Measurements from ENCODE around the gene KCNN4. TPM values are rescaled to one million over a fixed set of nuclear protein-coding genes. Genes with fewer than 3 reads are reported as not detected.

The KCNN4 gene
- total and polyA plus RNA-seq, 11 donors = 0.15 to 3.7 (median 0.63) TPM

- TF ChIP-seq POLR2A (IDR thresholded peaks at IDR 0.05) = no peak
- TF ChIP-seq CTCF (IDR thresholded peaks at IDR 0.05) = no peak
- Histone ChIP-seq H3K9me3 (no peaks in the 10 kb centered on the region), H3K27me3 (peaks cover 0 to 22% (median 0%) of the 10 kb centered on the region in 9 donors), H3K27ac (no peak overlapping the region), H3K4me3 (no peak overlapping the region), H3K36me3 (no peaks in the 10 kb centered on the region), H3K4me1 (peaks cover 0 to 53% (median 4%) of the 10 kb centered on the region in 12 donors)
- WGBS, 4 donors = 87 to 92% (median 89%) methylated on average over 14 of the region's 14 CpGs
- no peak for DNase-seq
- intact Hi-C loops (cut with DNase I) = loop anchor here in 6 of 10 donors (5.0 to 10.0 kb wide), 5 partner anchors 34 to 337 kb away; partner anchors contain the start of genes PLAUR (in 1 of the 6) and ZNF575 (in 1 of the 6)
- no peak for ATAC-seq
These were observed 997 bp upstream of the KCNN4 start for GRCh38 chr19:43781630-43782310.

- H3K4me1 ChIP-seq = peaks cover 0 to 60% (median 4%) of the 10 kb centered on the region in 12 donors
- DNase-seq (no peak), ATAC-seq (no peak)
- H3K9me3 ChIP-seq = no peaks in the 10 kb centered on the region
- intact Hi-C loops (cut with DNase I) = loop anchor here in 6 of 10 donors (5.0 to 10.0 kb wide), 5 partner anchors 33 to 335 kb away; partner anchors contain the start of genes PLAUR (in 1 of the 6) and ZNF575 (in 1 of the 6)
- peak overlapping the region in 1 of 12 donors; percentile 39 for H3K4me3 ChIP-seq
- WGBS, 4 donors = 39 to 56% (median 43%) methylated on average over 3 of the region's 3 CpGs
- TF ChIP-seq POLR2A (IDR thresholded peaks at IDR 0.05) = no peak
- no peak for TF ChIP-seq CTCF (IDR thresholded peaks at IDR 0.05)
- H3K27ac ChIP-seq = peak overlapping the region in 2 of 12 donors; percentile 30 to 74
- no peaks in the 10 kb centered on the region for H3K36me3 ChIP-seq
- peaks cover 0 to 22% (median 6%) of the 10 kb centered on the region in 9 donors for H3K27me3 ChIP-seq
These were observed 953 bp downstream of the KCNN4 start for GRCh38 chr19:43779820-43780219.

- intact Hi-C loops (cut with DNase I) = no loop called here
- TF ChIP-seq CTCF (IDR thresholded peaks at IDR 0.05) (no peak), POLR2A (IDR thresholded peaks at IDR 0.05) (no peak)
- H3K27ac ChIP-seq = peak overlapping the region in 2 of 12 donors; percentile 30 to 74
- peaks cover 0 to 22% (median 6%) of the 10 kb centered on the region in 9 donors for H3K27me3 ChIP-seq
- ATAC-seq = peak in 2 of 4 donors; percentile 8 to 30
- H3K4me3 ChIP-seq = peak overlapping the region in 1 of 12 donors; percentile 39
- WGBS, 4 donors = 58 to 73% (median 66%) methylated on average over 7 to 16 of the region's 16 CpGs
- no peaks in the 10 kb centered on the region for H3K36me3 ChIP-seq
- H3K4me1 ChIP-seq = peaks cover 0 to 61% (median 9%) of the 10 kb centered on the region in 12 donors
- peak in 1 of 5 donors; percentile 49 for DNase-seq
- no peaks in the 10 kb centered on the region for H3K9me3 ChIP-seq
These were observed 1.5 kb downstream of the KCNN4 start for GRCh38 chr19:43779147-43779819.

GRCh38 chr19:43778651-43779050, 2.1 kb downstream of the KCNN4 start:
- intact Hi-C loops (cut with DNase I) = no loop called here
- peak overlapping the region in 1 of 12 donors; percentile 39 for H3K4me3 ChIP-seq
- peak overlapping the region in 2 of 12 donors; percentile 30 to 74 for H3K27ac ChIP-seq
- WGBS, 4 donors = 77 to 96% (median 84%) methylated on average over 1 of the region's 1 CpG
- H3K9me3 ChIP-seq = no peaks in the 10 kb centered on the region
- no peaks in the 10 kb centered on the region for H3K36me3 ChIP-seq
- TF ChIP-seq CTCF (IDR thresholded peaks at IDR 0.05) (no peak), POLR2A (IDR thresholded peaks at IDR 0.05) (no peak)
- peaks cover 0 to 62% (median 13%) of the 10 kb centered on the region in 12 donors for H3K4me1 ChIP-seq
- peaks cover 0 to 22% (median 6%) of the 10 kb centered on the region in 9 donors for H3K27me3 ChIP-seq
- ATAC-seq (no peak), DNase-seq (no peak)

All from heart left ventricle (tissue), 16 donors.